ENCODE data around the gene NAGPA. TPM values are rescaled to one million over a fixed set of nuclear protein-coding genes. Genes with fewer than 3 reads are reported as not detected.
"Not testable (repeated sequence)": the region's sequence is repeated elsewhere in the genome, so short reads cannot be mapped to it uniquely, and the experiment has no call there.

NAGPA gene
- total and polyA plus RNA-seq, 8 donors, result 7.7 to 21.0 (median 9.2) TPM

DNA sequence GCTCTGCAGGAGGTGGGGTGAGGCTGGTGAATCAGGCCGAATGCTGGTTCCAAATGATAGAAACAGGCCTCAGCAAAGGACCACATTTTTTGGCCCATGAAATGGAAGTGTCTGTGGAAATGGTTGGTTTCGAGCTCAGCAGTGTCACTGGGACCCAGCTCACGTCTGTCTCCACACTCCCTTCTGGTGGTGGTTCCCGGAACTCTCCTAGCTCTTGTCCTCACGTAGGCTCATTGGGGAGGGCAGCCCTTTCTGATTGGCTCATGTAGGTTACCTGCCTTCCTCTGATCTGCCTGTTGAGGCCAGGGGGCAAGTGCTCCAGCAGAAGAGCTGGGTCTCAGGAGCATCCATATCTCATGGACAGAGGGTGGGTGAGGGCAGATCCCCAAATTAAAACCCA is 41.9 kb upstream of the NAGPA start:
- Histone ChIP-seq H3K36me3 (peaks cover 0 to 67% of the 10 kb centered on the region in 2 donors), H3K4me3 (no peak overlapping the region), H3K27ac (no peak overlapping the region), H3K27me3 (no peaks in the 10 kb centered on the region), H3K9me3 (no peaks in the 10 kb centered on the region), H3K4me1 (peaks cover 3 to 18% of the 10 kb centered on the region in 2 donors)
- no peak for TF ChIP-seq CTCF (IDR thresholded peaks at IDR 0.05)
- no peak for DNase-seq
- ATAC-seq, result no peak
- intact Hi-C loops (cut with DNase I), result no loop called here

GRCh38 chr16:5073771-5074170 is 40.0 kb upstream of the NAGPA start:
- H3K9me3 ChIP-seq; H3K27ac ChIP-seq; ATAC-seq; DNase-seq; H3K27me3 ChIP-seq; H3K4me3 ChIP-seq; intact Hi-C loops (cut with DNase I): not testable (repeated sequence)
- peaks cover 3 to 18% of the 10 kb centered on the region in 2 donors for H3K4me1 ChIP-seq
- H3K36me3 ChIP-seq, result peaks cover 0 to 48% of the 10 kb centered on the region in 2 donors

DNA sequence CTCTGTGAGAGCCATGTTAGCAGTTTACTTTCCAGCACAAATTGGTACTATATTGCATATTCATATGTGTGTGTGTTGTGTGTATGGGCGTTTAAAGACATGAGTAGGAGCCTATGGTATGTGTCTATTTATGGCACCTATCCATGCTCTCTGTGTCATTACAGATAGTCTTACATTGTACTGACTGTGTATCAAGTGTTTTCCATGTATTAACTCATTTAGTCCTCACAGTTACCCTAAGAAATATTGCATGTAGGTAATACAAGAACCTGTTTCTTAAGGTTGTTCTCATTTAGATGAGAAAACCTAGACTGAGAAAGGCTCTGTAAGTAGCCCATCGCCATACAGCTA is 39.5 kb upstream of the NAGPA start:
- Histone ChIP-seq H3K27ac (no peak overlapping the region), H3K4me3 (no peak overlapping the region), H3K27me3 (no peaks in the 10 kb centered on the region), H3K4me1 (peaks cover 3 to 18% of the 10 kb centered on the region in 2 donors), H3K9me3 (no peaks in the 10 kb centered on the region), H3K36me3 (peaks cover 0 to 43% of the 10 kb centered on the region in 2 donors)
- intact Hi-C loops (cut with DNase I), result no loop called here
- no peak for TF ChIP-seq CTCF (IDR thresholded peaks at IDR 0.05)
- DNase-seq, result no peak
- no peak for ATAC-seq

GRCh38 chr16:5072334-5073278 is 38.9 kb upstream of the NAGPA start:
- no peak for TF ChIP-seq CTCF (IDR thresholded peaks at IDR 0.05)
- DNase-seq (no peak), ATAC-seq (no peak)
- Histone ChIP-seq H3K4me3 (peak overlapping the region; percentile 58 to 80), H3K36me3 (peaks cover 0 to 37% of the 10 kb centered on the region in 2 donors), H3K27me3 (no peaks in the 10 kb centered on the region), H3K9me3 (no peaks in the 10 kb centered on the region), H3K4me1 (peaks cover 3 to 18% of the 10 kb centered on the region in 2 donors), H3K27ac (peak overlapping the region; percentile 76 to 86)
- intact Hi-C loops (cut with DNase I), result no loop called here

DNA sequence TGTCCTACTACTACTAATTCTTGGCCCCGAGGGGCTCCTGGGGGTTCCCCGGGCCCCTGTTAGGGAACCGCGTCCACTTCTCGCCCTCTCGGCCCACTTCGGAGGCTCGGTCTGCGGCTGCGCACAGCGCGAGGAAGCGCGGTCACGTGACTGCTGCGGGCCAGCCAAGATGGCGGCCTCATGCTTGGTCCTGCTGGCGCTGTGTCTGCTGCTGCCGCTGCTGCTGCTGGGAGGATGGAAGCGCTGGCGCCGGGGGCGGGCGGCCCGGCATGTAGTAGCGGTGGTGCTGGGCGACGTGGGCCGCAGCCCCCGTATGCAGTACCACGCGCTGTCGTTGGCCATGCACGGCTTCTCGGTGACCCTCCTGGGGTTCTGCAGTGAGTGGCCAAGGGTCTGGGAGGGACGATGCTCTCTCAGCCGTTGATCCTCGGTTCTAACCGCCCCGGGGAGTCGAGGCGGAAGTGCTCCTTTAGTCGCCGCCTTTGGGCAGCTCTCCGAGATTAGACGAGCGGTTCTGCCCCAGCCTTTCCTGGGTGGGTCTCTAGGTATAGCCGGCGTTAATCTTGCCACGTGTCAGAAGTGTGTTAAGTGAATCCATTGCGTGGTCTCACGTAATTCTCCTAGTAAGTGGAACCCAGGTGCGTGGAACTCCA is 38.1 kb upstream of the NAGPA start, which contains the start of gene ALG1:
Gene ALG1 (plus strand): TSS at position 163 of the 653 bp plus-strand sequence. CDS start 7 bp downstream, at position 170.
- no peaks in the 10 kb centered on the region for H3K9me3 ChIP-seq
- intact Hi-C loops (cut with DNase I), result no loop called here
- no peak for TF ChIP-seq CTCF (IDR thresholded peaks at IDR 0.05)
- ATAC-seq (peak; percentile 94), DNase-seq (peak; percentile 86 to 98 (median 92))
- peak within 1 kb of the TSS; percentile 76 to 86 for H3K27ac ChIP-seq
- H3K27me3 ChIP-seq, result no peaks in the 10 kb centered on the region
- peaks cover 0 to 29% of the 10 kb centered on the region in 2 donors for H3K36me3 ChIP-seq
- peak within 1 kb of the TSS; percentile 58 to 80 for H3K4me3 ChIP-seq
- H3K4me1 ChIP-seq, result peaks cover 3 to 18% of the 10 kb centered on the region in 2 donors
